Heart right ventricle (tissue), 16 donors: ENCODE measurements around the gene RSPH9. TPM values are rescaled to one million over a fixed set of nuclear protein-coding genes. Genes with fewer than 3 reads are reported as not detected.

Experiments used
- ATAC-seq, 8 donors: fragments of 200-7000 bp; cut with Tn5 transposase; one replicate each; pipeline ENCODE4 v1.9.1; 2020; ENCODE audit warnings: mild to moderate bottlenecking in 8 of 8, moderate library complexity in 8 of 8, moderate number of reproducible peaks in 1 of 8
- DNase-seq, 2 donors: peaks; one replicate each; pipeline ENCODE4 v3.0.0-alpha.2; 2020
- H3K27ac ChIP-seq, 10 donors: fragments of 200-600 bp; sonication (generic) in 2 of 10; one replicate each; pipeline versions ENCODE4 v1.5.0 to v1.8.0; 2020 to 2022; ENCODE audit warnings: mild to moderate bottlenecking in 3 of 10
- H3K27me3 ChIP-seq, 7 donors: fragments of 200-600 bp; one replicate each; pipeline ENCODE4 v1.8.0; 2021 to 2022; ENCODE audit warnings: mild to moderate bottlenecking in 2 of 7
- H3K36me3 ChIP-seq, 9 donors: fragments of 200-600 bp; sonication (generic) in 1 of 9; one replicate each; pipeline versions ENCODE4 v1.5.0 to v1.8.0; 2020 to 2022; ENCODE audit warnings: mild to moderate bottlenecking in 2 of 9
- H3K4me1 ChIP-seq, 9 donors: fragments of 200-600 bp; sonication (generic) in 1 of 9; one replicate each; pipeline versions ENCODE4 v1.5.0 to v1.8.0; 2020 to 2022; ENCODE audit warnings: mild to moderate bottlenecking in 4 of 9
- H3K4me3 ChIP-seq, 10 donors: fragments of 200-600 bp; sonication (generic) in 2 of 10; one replicate each; pipeline versions ENCODE4 v1.5.0 to v1.8.0; 2020 to 2022; ENCODE audit warnings: mild to moderate bottlenecking in 7 of 10, moderate library complexity in 2 of 10
- H3K9me3 ChIP-seq, 11 donors: fragments of 200-600 bp in 10 of 11; sonication (generic) in 2 of 11; one replicate each; pipeline versions ENCODE4 v1.5.0 to v1.8.0; 2013 to 2022; ENCODE audit warnings: mild to moderate bottlenecking in 2 of 11, control low read depth in 1 of 11, moderate library complexity in 1 of 11
- WGBS, 2 donors: extraction: QIAGEN DNeasy Blood & Tissue Kit; methylation state at CpG; one replicate each; pipeline ENCODE4 v1.1.7; 2013; ENCODE audit warnings: inconsistent platforms in 1 of 2; 5-methylcytosine and 5-hydroxymethylcytosine counted together
- intact Hi-C, 10 donors: fragments of 100-400 bp; cut with DNase I; formaldehyde crosslinking; loops; one replicate each; pipeline versions ENCODE4 v1.11.1 to v1.14.2; 2022
- polyA plus RNA-seq, 2 donors: library from polyadenylated mRNA; stranded (reverse); fragments of 200-250 nt; gene quantifications; one replicate each; pipeline ENCODE4 v1.2.3, GENCODE V29; 2013
- total RNA-seq, 10 donors: library from RNA; stranded (reverse); fragmentation: NEBNext Ultra II Directional in 3 of 10; extraction: Animal tissue kit (Norgen Biotek cat#: 25700) in 3 of 10; gene quantifications; one replicate each; pipeline versions ENCODE4 v1.2.1 to v1.2.4, GENCODE V29; 2021 to 2023
- TF ChIP-seq, protein P1 (sequence below), 9 donors: fragments of 200-600 bp; sonication (generic) in 2 of 9; IDR thresholded peaks; one replicate each; pipeline versions ENCODE4 v1.5.0 to v1.8.0; 2021 to 2022; ENCODE audit warnings: antibody characterized with exemption in 9 of 9, mild to moderate bottlenecking in 5 of 9, moderate library complexity in 1 of 9
- donor health status: Arrhythmogenic right ventricular cardiomyopathy.
- donor health status: ischemic (EF 13 %, LVEDD 7.1; RV severe dilation, severe dysfunction).
- donor health status: healthy with polysubstance abuse.
- donor health status: DM: no; HTN: yes; CAD: no.
- donor health status: DM: no; HTN: no; CAD: no.
- donor health status: ischemic (EF 25% LVEDD 6.9; RV normal size, moderate dysfunction).
- donor health status: ischemic (EF 25% LVEDD 5.7; RV mildly dilated, moderate dysfunction).
- donor health status: healthy.
- donor health status: DM: yes; HTN: yes; CAD: no.
- donor health status: Ischemic cardiomyopathy.
- donor health status: ischemic (EF 35%, LVEDD 5.7; RV mildly dilated, moderate dysfunction).
- donor health status: nonischemic (EF 11% LVEDD 7.7; RV severe dilation, severe dysfunction).
- donor health status: DM: yes; HTN: yes; CAD: no.
- donor health status: PGD.
- donor health status: ischemic (EF 29% LVEDD 5.4; RV normal size, mild dysfunction).
- donor health status: nonischemic (EF 23%, LVEDD 6.1; RV moderate dilation, normal function).

Gene RSPH9
- total and polyA plus RNA-seq, 12 donors = 0.09 to 0.45 (median 0.13) TPM; not detected in 5

- Histone ChIP-seq H3K27ac (peak overlapping the region in 9 of 10 donors; percentile 17 to 72 (median 49)), H3K4me3 (no peak overlapping the region), H3K4me1 (peaks cover 10 to 73% (median 45%) of the 10 kb centered on the region in 9 donors), H3K27me3 (no peaks in the 10 kb centered on the region), H3K36me3 (no peaks in the 10 kb centered on the region), H3K9me3 (no peaks in the 10 kb centered on the region)
- TF ChIP-seq, protein P1, sequence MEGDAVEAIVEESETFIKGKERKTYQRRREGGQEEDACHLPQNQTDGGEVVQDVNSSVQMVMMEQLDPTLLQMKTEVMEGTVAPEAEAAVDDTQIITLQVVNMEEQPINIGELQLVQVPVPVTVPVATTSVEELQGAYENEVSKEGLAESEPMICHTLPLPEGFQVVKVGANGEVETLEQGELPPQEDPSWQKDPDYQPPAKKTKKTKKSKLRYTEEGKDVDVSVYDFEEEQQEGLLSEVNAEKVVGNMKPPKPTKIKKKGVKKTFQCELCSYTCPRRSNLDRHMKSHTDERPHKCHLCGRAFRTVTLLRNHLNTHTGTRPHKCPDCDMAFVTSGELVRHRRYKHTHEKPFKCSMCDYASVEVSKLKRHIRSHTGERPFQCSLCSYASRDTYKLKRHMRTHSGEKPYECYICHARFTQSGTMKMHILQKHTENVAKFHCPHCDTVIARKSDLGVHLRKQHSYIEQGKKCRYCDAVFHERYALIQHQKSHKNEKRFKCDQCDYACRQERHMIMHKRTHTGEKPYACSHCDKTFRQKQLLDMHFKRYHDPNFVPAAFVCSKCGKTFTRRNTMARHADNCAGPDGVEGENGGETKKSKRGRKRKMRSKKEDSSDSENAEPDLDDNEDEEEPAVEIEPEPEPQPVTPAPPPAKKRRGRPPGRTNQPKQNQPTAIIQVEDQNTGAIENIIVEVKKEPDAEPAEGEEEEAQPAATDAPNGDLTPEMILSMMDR (IDR thresholded peaks at IDR 0.05) = no peak
- intact Hi-C loops = no loop called here
- ATAC-seq (no peak), DNase-seq (no peak)
- 73 to 76% methylated on average over 8 of the region's 8 CpGs for WGBS, 2 donors
Measured at GRCh38 chr6:43706788-43707187, 62.0 kb downstream of the RSPH9 start.

GRCh38 chr6:43707269-43707668, 62.4 kb downstream of the RSPH9 start:
- TF ChIP-seq, protein P1 (IDR thresholded peaks at IDR 0.05) = no peak
- no peak overlapping the region for H3K4me3 ChIP-seq
- DNase-seq (no peak), ATAC-seq (no peak)
- peak overlapping the region in 6 of 10 donors; percentile 5 to 70 (median 50) for H3K27ac ChIP-seq
- WGBS, 2 donors = 92 to 94% methylated on average over 7 of the region's 7 CpGs
- H3K27me3 ChIP-seq = no peaks in the 10 kb centered on the region
- no peaks in the 10 kb centered on the region for H3K9me3 ChIP-seq
- peaks cover 5 to 68% (median 40%) of the 10 kb centered on the region in 9 donors for H3K4me1 ChIP-seq
- H3K36me3 ChIP-seq = no peaks in the 10 kb centered on the region
- intact Hi-C loops = no loop called here

DNA sequence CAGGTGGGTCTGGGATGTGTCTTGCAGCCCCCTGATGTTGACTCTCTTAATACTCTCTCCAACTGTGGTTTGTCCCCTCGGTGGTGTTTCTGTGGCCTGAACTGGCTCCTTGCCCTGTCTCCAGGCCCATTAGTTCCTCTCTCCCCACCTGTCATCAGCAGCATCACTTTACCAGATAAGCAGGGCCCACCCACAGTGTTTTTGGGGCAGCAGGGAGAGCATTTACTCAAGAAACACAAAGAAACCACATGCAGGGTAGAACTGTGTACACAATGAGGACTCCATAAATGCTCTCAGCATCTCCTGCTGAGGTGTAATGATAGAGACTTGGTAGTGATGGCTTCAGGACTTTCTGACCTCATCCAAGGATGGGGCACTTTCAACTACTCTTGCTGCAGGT, 62.9 kb downstream of the RSPH9 start:
- DNase-seq (no peak), ATAC-seq (no peak)
- Histone ChIP-seq H3K4me1 (peaks cover 3 to 65% (median 35%) of the 10 kb centered on the region in 9 donors), H3K36me3 (no peaks in the 10 kb centered on the region), H3K27ac (peak overlapping the region in 3 of 10 donors; percentile 5 to 70 (median 33)), H3K9me3 (no peaks in the 10 kb centered on the region), H3K4me3 (no peak overlapping the region), H3K27me3 (no peaks in the 10 kb centered on the region)
- WGBS, 2 donors = 39 to 45% methylated on average over 1 of the region's 1 CpG
- TF ChIP-seq, protein P1 (IDR thresholded peaks at IDR 0.05) = no peak
- intact Hi-C loops = no loop called here

GRCh38 chr6:43708860-43709653, 64.2 kb downstream of the RSPH9 start:
- ATAC-seq = peak in 7 of 8 donors; percentile 29 to 79 (median 49)
- intact Hi-C loops = no loop called here
- no peaks in the 10 kb centered on the region for H3K27me3 ChIP-seq
- H3K27ac ChIP-seq = peak overlapping the region in 9 of 10 donors; percentile 1 to 66 (median 29)
- DNase-seq = no peak
- H3K4me3 ChIP-seq = no peak overlapping the region
- H3K4me1 ChIP-seq = peaks cover 3 to 56% (median 29%) of the 10 kb centered on the region in 9 donors
- TF ChIP-seq, protein P1 (IDR thresholded peaks at IDR 0.05) = no peak
- H3K36me3 ChIP-seq = no peaks in the 10 kb centered on the region
- WGBS, 2 donors = 66 to 77% methylated on average over 5 of the region's 5 CpGs
- no peaks in the 10 kb centered on the region for H3K9me3 ChIP-seq
